GM18505 (cell line): Measurements from ENCODE around the gene PMVK.

Experiments used
- ATAC-seq: cut with Tn5 transposase; IDR thresholded peaks from one replicate; pipeline ENCODE4 v1.9.1; 2021; ENCODE audit not compliant: unreplicated experiment
- POLR2A ChIP-seq: IDR thresholded peaks from 4 replicates; pipeline ENCODE4 v1.6.1; 2011; ENCODE audit warnings: borderline replicate concordance; ENCODE audit not compliant: insufficient read depth, insufficient read length; ENCODE audit errors: extremely low read depth

Gene PMVK

DNA sequence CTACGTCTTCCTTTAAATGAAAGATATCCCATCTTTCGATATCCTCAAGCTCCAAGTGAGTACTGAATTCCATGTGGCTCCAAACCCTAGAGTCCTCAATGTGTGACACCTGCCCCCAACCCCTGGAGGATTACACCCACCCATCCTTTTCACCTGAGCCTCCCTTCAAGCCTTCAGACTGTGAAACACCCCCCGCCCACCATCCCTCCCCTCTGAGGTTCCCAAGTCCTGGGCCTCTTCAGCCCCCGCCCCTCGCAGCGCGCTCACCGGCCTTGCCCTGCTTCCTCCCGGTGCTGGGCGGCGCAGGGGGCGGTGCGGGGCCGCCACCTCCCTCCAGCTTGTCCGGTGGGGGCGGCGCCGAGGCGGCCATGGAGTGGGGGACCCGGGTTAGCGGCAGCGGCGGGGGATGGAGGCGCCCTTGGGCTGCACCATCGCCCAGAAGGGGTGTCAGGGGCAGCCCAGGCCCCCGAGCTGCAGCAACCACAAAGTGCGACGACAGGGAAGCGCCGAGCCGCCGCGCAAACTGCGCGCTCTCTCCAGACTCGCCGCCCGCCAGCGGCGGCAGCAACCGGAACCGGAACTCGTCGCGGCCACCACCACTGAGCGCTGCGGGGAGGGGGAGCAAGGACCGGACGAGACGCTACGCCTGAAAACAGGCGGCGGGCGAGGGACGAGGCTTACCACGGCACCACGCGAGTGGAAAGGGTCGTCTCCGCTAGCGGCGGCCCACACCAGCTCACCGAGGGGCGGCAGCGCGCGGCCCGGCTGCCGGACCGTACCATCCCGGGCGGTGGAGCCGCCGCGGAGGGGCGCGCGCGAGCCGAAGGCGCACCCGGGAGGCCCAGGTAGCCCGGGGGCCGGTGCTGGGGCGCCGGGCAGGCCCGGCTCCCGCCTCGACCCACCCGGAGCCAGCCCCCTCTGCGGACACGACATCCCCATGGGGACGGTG, 25.0 kb upstream of the PMVK start, which contains the start of gene PYGO2:
PYGO2 (minus strand) TSS at position 576 of the 949 bp plus-strand sequence; CDS start at position 370, 206 bp downstream.
- peak; percentile 92 for TF ChIP-seq POLR2A
- ATAC-seq = peak; percentile 72

DNA sequence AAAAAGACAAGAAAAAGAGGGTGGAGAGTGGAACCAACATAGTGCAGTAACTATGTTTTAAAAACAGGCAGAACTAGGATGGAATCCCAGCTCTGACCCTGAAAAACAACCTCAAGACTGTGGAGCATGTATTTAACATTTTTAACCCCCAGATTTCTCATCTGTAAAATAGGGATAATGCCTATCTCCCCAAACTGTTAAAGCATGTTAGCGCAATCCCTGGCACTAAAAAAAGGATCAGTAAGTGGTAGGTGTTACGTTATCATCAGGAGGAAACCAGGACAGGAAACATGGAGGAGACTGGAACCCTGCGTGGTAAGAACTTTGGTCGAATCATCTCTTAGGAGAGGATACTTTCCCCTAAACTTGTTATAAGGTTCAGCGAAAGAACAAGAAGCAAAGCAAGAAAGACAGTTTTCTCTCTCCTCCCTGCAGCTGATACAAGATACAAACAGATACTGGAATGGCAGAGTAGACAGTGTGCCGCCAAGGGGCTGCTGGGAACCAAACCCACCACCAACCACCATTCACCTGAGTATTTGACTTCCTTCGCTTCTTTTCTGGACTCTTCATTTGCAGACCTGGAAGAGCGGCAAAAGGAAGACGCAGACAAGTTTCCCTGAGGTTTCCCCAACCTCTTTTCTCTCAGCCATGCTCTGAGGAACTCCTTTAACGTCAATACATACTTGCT, 24.1 kb upstream of the PMVK start:
- TF ChIP-seq POLR2A = no peak
- ATAC-seq = no peak

DNA sequence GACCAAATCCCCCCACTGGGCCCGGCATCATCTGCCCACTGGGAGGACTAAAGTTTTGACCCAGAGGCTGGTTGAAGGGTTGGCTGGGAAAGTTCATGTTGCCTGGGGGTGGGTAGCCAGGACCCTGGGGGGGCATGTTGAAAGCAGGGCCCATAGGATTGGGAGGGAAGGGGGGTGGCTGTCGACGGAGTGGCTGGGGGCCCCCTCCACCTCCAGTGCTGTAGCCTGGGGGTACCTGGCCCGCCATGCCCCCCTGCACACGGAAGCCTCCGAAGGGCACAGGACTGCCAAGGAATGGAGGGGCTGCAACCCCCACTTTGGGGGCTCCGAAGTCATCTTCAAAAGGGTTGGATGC, 22.9 kb upstream of the PMVK start:
- no peak for ATAC-seq
- no peak for TF ChIP-seq POLR2A

DNA sequence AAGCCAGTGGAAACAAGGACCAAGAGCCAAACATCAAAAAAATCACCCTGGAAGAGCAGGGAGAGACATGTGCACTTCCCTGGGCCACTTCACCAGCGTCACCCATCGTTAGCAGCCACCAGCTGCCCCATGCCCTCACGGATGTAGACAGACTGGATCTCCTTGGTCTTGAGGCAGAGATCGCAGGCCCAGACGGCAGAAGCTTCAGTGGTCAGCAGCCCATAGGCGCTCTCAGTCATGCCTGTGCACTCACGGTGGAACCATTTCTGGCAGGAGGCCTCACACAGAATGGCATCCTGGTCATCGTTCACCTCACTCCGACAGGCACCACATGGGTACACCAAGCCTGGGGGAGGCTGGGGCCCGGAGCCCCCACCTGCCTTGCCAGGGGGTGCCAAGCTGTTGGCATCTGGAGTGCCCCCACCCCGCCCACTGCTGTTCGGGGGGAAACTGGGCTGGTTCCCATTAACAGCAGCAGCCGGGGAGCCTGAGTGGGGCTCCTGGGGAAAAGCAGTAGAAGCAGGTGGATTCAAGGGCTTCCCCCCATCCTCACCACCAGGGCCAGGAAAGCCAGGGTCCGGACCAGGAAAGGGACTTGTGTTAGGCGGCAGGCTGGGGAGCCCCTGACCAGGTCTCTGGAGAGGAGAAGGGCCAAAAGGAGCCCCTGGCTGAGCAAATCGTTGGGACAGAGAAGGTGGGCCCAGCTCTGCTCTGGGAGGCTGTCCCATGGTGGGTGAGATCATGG, 22.3 kb upstream of the PMVK start:
- no peak for ATAC-seq
- TF ChIP-seq POLR2A = no peak

GRCh38 chr1:154958036-154958435, 21.5 kb upstream of the PMVK start:
- ATAC-seq = no peak
- TF ChIP-seq POLR2A = no peak

DNA sequence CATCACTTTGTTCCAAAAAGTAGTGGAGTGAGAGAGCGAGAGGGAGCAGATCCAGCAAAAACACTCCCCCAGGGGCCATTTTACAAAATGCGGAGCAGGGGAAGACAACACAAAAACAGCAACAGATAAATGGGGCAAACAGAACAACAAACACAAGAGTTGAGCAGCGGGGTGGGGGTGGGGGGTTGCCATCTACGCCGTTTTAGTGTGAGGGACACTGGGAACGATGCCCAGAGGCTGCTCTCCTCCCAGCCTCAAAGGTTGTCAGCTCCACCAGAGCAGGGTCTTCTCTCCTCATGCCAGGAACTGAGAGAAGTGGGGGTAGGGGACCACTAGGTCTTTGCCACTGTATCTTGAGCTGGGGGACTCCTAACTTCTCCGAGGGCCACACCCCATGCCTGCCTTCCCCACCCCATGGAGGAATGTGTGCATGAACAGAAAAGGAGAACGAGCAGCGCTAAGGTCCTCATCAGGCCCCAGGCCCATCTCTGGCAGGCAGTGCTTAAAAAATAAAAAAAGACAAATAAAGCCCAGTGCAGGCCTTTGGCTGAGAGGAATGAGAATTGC, 20.7 kb upstream of the PMVK start:
- TF ChIP-seq POLR2A = no peak
- ATAC-seq = no peak

DNA sequence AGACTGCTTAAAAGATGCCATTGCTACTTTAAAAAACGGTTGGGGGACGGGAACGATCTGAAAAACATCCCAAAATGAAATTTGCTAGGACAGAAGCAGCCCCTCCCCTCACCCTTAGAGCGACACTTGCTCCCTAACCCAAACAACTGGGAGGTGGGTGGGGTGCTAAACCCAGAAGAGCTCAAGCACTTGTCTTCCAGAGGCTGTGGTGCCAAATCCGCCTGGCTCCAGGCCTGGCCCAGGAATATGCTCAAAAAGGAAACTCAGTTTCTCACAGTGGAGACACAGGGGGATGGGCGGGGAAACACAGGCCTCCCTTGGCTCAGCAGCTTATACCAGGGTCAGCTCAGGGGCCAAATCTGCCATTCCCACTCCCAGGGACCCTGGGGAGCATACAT, 20.0 kb upstream of the PMVK start:
- ATAC-seq = no peak

DNA sequence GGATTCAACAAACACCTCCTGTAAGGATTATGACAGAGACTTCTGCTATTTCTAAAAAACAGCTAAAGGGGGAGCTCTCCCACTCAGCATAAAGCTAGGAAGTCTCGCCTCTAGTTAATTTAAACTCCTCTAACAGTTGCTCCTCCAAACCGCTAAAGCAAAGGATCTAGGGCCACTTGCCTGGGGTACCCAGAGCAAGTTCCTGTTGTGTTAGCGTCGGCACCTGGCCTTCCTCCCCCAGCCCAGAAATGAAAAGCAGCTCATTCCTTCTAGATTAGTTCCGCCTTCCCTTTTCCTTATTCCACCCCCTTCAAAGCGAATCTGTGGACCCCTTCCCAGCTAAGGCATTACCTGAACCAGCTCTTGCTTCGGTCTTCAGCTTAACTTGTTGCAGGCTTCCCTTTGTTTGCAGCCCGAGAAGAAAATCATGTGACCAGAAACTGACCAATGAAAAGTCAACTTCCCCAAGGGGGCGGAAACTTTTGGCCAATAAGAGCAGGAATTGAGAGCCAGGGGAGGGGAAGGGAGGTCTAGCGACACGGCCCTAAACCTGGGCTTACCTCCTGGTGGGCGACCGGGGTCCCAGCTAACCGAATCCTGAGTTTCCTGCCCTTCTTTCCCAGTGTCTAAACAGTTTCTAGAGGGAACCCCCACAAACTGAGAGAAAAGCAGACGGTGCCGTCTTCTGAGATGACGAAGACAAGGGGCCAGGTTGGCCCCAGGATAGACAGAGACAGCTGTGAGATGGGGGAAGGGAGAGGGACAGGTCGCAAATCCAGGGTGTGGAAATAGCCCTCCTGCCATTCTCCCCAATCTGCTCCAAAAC, 19.4 kb upstream of the PMVK start, which contains the start of gene PBXIP1:
PBXIP1 (minus strand) TSS at position 382 of the 826 bp plus-strand sequence. CDS start 2,378 bp downstream, outside the sequence.
- ATAC-seq = peak; percentile 53
- TF ChIP-seq POLR2A = peak; percentile 10

More for the DNA sequence above, 20.0 kb upstream of the PMVK start:
- TF ChIP-seq POLR2A = no peak

DNA sequence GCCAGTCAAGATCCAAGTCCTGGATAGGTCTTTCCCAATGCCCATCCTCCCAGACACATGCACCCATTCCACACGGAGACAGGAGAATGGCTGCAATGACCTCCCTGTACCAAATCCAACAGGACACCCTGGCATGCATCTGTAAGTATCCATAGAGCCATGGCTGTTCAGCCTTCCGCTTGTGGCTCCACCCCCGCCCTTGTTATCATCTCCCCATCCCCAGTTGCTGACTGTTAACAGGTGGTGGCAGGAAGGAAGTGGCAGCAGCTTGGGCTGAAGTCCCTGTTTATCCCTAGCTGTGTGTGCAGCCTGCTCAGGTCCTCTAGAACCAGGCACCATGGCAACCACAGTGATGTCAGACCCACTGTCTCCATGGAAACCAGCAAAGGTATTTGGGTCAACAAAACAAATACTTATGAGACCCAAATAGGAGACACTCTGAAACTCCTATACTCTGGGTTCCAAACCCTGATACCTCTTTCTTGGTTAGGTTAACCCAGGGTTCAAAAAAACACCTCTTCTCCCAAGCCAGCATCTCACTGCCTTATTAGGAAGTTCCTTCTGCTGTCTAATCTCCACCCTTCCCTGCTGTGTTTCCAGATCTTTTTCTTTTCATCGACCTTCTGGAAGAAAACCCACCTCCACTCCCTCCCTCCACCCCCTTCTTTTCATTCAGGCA, 18.7 kb upstream of the PMVK start:
- peak; percentile 45 for ATAC-seq
- TF ChIP-seq POLR2A = no peak

GRCh38 chr1:154954541-154954940, 18.0 kb upstream of the PMVK start:
- no peak for ATAC-seq
- TF ChIP-seq POLR2A = no peak

GRCh38 chr1:154953611-154954038, 17.1 kb upstream of the PMVK start:
- no peak for ATAC-seq
- TF ChIP-seq POLR2A = no peak
